K562 (cell line): Measurements from ENCODE around the gene SPRY4.

ENCODE experiments used
- ARNT ChIP-seq, 2 experiments: fragments of 450-650 bp; IDR thresholded peaks; 2 replicates each; pipeline ENCODE4 v1.6.1; 2016; ENCODE audit warnings: mild to moderate bottlenecking in 1 of 2
- CREM ChIP-seq: IDR thresholded peaks from 2 replicates; pipeline ENCODE4 v1.6.1; 2014; ENCODE audit warnings: antibody characterized with exemption, low read depth
- ETV6 ChIP-seq, 3 experiments: fragments of 150-350 bp in 1 of 3; sonication (generic) in 1 of 3; formaldehyde crosslinking in 1 of 3; IDR thresholded peaks; 2 replicates each; pipeline versions ENCODE4 v1.6.1 to v1.8.0; 2014 to 2022; ENCODE audit warnings: borderline replicate concordance in 2 of 3, low read depth in 2 of 3, antibody characterized with exemption in 1 of 3, low read length in 1 of 3, mild to moderate bottlenecking in 1 of 3, missing genetic modification reagents in 1 of 3
- MEF2D ChIP-seq: conservative IDR thresholded peaks from 2 replicates; pipeline ENCODE4 v1.6.1; 2016; ENCODE audit warnings: low read depth, missing genetic modification characterization, missing compliant biosample characterization
- POLR2AphosphoS5 ChIP-seq: IDR thresholded peaks from 2 replicates; pipeline ENCODE4 v1.6.1; 2011; ENCODE audit warnings: mild to moderate bottlenecking, low read depth, low read length, moderate library complexity; ENCODE audit not compliant: control insufficient read depth, insufficient read depth
- TBL1XR1 ChIP-seq, 2 experiments: IDR thresholded peaks; 2 replicates each; pipeline ENCODE4 v1.6.1; 2012; ENCODE audit warnings: improper control_type of control experiment in 2 of 2, low read length in 2 of 2, mild to moderate bottlenecking in 1 of 2
- ZFPM2 ChIP-seq: fragments of 250-450 bp; sonication (Bioruptor Pico); IDR thresholded peaks from 2 replicates; pipeline ENCODE4 v1.5.1; 2022; ENCODE audit warnings: mild to moderate bottlenecking
- TF ChIP-seq, protein P1 (sequence below): sonication (generic); formaldehyde crosslinking; IDR thresholded peaks from 2 replicates; pipeline ENCODE4 v1.8.1; 2023; ENCODE audit warnings: mild to moderate bottlenecking, missing genetic modification reagents

DNA sequence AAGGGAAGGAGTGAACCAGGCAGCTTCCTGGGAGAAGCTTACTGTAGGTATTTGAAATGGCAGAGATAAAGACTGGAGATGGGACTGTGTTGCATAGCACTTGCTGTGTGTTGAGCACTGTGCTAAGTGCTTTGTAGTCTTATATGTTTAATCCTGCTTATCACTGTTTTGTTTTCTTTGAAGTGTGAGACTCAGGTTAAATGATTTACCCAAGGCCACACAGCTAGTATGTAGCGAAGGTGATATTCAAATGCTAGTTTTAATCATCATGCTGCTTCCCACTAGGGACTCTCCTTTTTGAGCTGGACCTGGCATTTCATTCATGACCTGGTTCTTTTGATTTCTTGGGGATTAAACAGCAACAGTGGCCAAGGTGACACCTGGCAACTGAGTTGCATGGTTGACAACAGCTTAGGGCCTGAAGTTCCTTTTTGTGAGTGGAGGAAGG lies 35.3 kb upstream of the SPRY4 start:
- TF ChIP-seq CREM (no peak), TBL1XR1 (IDR thresholded peaks at IDR 0.05; ENCODE audit: low read length in 2 of 2) (no peak), ETV6 (IDR thresholded peaks at IDR 0.05; ENCODE audit: borderline replicate concordance in 1 of 2, low read depth in 2 of 2, low read length in 1 of 2) (no peak), ETV6 (CRISPR knock-in tag; IDR thresholded peaks at IDR 0.05; ENCODE audit: borderline replicate concordance) (no peak), ARNT (IDR thresholded peaks at IDR 0.05) (no peak), POLR2AphosphoS5 (no peak), MEF2D (tag) (no peak), ZFPM2 (CRISPR knock-in tag) (no peak)
- TF ChIP-seq, protein P1, sequence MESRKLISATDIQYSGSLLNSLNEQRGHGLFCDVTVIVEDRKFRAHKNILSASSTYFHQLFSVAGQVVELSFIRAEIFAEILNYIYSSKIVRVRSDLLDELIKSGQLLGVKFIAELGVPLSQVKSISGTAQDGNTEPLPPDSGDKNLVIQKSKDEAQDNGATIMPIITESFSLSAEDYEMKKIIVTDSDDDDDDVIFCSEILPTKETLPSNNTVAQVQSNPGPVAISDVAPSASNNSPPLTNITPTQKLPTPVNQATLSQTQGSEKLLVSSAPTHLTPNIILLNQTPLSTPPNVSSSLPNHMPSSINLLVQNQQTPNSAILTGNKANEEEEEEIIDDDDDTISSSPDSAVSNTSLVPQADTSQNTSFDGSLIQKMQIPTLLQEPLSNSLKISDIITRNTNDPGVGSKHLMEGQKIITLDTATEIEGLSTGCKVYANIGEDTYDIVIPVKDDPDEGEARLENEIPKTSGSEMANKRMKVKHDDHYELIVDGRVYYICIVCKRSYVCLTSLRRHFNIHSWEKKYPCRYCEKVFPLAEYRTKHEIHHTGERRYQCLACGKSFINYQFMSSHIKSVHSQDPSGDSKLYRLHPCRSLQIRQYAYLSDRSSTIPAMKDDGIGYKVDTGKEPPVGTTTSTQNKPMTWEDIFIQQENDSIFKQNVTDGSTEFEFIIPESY (CRISPR knock-in tag) = no peak
